GM12873 (cell line): Measurements from ENCODE around the gene SNAPC2.

Experiments
- TF ChIP-seq, protein P1 (sequence below): IDR thresholded peaks from 2 replicates; pipeline ENCODE4 v1.5.1; 2012; ENCODE audit warnings: low read depth, mild to moderate bottlenecking, moderate library complexity, low read length, control low read depth; ENCODE audit not compliant: insufficient read depth; ENCODE audit errors: missing control alignments

SNAPC2 gene

DNA sequence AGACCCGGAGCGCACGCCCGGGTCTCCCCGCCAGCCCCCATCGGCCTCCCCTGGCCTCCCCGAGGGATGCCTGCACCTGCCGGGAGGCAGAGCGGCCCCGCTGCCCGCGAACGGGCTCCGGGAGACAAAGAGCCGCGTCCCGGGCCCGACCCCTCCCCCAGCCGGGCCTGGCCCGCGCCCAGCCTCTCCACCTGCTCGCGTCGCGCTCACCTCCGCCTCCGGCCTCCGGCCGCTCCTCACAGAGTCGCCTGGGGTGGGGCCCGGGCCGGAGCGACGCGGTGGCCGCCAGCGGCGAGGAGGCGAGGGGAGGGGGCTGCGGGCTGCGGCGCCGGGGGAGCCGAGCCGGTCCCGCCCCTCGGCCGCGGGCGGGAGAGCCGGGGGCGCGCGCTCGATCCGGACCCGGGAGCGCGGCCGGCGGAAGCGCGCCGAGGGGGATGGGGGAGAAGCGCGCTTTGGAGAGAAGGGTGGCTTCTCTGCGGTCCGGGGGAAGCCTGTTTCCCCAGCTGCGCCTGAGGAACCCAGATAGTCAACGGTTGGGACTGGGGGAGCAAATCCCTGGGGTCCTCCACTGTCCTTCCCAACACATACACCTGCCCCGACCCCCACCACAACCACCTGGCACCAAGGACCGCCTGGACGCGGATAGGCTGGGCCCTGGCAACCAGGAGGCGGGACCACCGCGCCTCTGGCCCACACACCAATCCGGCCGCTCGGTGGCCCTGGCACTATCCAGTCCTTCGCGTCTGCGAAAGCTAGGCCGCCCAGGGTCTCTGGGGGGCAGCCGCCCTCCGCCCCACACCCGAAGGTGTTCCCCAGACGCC lies 45.9 kb upstream of the SNAPC2 start, which contains the start of gene PRR36:
Gene PRR36, minus strand, starts transcription at position 315 of the 821 bp plus-strand sequence. CDS start 701 bp downstream, outside the sequence.
- TF ChIP-seq, protein P1, sequence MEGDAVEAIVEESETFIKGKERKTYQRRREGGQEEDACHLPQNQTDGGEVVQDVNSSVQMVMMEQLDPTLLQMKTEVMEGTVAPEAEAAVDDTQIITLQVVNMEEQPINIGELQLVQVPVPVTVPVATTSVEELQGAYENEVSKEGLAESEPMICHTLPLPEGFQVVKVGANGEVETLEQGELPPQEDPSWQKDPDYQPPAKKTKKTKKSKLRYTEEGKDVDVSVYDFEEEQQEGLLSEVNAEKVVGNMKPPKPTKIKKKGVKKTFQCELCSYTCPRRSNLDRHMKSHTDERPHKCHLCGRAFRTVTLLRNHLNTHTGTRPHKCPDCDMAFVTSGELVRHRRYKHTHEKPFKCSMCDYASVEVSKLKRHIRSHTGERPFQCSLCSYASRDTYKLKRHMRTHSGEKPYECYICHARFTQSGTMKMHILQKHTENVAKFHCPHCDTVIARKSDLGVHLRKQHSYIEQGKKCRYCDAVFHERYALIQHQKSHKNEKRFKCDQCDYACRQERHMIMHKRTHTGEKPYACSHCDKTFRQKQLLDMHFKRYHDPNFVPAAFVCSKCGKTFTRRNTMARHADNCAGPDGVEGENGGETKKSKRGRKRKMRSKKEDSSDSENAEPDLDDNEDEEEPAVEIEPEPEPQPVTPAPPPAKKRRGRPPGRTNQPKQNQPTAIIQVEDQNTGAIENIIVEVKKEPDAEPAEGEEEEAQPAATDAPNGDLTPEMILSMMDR = no peak

DNA sequence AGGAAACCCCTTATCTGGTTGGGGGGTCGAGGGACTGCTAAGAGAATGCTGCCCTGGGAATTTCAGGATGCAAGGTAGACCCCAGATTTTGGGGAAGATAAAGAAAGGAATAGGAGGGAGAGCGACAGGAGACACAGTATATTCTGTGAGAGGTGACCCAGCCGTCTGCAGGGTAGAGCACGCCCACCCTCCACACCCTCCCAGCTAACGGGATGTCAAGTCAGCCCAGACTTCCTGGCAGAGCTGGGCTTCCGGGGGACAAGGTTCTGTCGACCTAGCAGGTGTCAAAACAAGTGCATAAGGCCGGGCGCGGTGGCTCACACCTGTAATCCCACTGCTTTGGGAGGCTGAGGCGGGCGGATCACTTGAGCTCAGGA lies 45.3 kb upstream of the SNAPC2 start:
- TF ChIP-seq, protein P1 = no peak

DNA sequence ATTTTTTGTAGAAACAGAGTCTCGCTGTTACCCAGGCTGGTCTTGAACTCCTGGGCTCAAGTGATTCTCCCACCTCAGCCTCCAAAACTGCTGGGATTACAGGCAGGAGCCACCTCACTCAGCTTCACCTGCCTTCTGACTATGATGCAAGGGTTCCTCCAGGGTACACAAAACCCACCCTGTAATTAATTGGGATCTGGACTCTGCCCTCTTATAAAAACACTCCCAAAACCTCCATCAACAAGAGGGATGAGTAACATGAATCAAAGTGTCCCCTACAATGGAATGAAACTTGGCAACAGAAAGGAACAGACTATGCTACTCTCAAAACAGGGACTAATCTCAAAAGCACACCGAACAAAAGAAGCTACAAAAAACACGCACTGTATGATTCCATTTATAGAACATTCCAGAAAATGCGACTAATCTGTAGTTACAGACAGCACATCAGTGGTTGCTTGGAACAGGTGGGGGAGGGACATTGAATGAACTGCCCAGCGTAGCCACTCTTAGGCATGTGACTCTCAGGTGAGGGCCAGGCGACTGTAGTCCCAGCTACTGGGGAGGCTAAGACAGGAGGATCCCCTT lies 42.8 kb upstream of the SNAPC2 start:
- TF ChIP-seq, protein P1 = no peak

DNA sequence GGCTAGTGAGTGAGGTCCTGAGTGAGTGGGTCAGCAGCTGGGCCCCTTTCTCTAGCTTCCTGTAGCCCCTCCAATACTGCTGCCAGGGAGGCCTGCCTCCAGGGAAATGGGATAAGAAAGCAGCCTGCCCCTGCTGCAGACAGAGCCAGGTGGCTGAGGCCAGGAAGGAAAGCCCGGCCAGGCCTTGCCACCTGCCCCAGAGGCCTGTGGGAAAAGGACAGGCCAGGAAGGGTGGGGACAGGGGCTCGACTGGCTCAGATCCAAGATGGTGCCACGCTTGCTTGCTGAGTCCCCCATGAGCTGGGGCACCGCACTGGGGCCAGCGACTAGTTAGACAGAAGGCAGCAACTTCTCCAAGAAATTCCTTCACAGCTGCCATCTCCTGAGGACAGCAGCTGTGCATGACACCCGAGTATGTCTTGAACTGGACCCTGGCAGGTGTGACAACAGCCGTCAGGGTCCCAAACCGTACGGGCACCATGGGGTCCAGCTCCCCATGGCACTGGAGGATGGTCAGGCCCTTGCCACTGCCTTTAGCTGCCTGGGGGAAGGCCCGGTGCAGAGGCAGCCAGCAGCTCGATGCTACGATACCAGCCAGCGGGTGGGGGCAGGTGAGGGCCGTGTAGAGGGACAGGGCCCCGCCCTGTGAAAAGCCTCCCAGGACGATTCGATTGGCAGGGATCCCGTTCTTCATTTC lies 40.9 kb upstream of the SNAPC2 start:
- TF ChIP-seq, protein P1 = no peak

DNA sequence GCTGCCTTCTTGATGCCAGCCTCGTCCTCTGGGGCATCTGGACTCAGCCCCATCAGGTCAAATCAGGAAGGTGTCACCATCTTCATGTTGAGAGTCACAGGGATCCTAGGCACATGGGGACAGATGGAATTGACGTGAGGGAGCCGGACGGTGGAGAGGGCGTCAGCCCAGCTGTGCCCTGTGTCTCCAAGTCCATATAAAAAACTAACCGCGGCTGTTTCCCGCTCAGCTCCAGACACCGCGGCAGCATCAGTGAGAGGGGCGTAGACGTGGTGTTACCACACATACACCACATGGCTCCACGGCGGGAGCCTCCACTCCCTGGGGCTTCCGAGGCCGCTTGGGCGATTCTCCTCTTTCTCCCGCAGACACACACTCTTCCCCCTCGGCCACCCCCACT lies 40.3 kb upstream of the SNAPC2 start:
- TF ChIP-seq, protein P1 = no peak

DNA sequence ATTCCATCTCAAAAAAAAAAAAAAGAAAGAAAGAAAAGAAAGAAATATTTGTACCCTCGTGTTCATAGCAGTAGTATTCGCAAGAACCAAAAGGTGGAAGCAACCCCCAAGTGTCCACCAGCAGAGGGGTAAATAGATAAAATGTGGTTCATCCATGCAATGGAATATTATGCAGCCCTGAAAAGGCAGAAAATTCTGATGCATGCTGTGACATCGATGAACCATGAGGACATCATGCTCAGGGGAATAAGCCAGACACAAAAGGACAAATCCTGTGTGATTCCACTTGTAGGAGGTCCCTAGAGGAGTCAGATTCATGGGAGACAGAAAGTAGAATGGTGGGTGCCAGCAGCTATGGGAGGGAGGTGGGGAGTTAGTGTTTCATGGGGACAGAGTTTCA lies 38.2 kb upstream of the SNAPC2 start:
- TF ChIP-seq, protein P1 = no peak

DNA sequence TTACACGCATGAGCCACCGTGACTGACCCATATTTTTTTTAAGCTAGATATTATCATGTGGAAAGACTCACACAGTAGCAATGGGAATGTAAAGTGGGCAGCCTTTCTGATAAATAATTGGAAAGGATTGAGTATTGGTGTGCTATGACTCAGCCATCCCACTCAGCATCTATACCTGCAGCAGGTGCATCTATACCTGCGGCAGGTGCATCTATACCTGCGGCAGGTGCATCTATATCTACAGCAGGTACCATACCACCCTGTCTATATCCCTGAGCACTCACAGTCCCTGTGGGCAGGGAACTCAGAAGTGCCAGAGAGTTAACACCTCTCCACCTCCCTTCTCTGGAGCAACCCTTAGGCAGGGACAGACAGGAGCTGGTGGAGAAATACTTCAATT lies 37.0 kb upstream of the SNAPC2 start:
- TF ChIP-seq, protein P1 = no peak
